ENCODE results near the gene CHURC1. TPM values are rescaled to one million over a fixed set of nuclear protein-coding genes. Genes with fewer than 3 reads are reported as not detected.

Gene CHURC1
- total RNA-seq, 1 experiment from 2014 or later: 52.4 TPM

- H3K27ac Mint-ChIP-seq: no peak overlapping the region; the same call in 1 of the 2 replicates
- CTCF ChIA-PET: interaction anchor here (0.6 to 2.2 kb wide), 18 partner anchors 8 to 495 kb away, joined by 3 to 26 read pairs (median 6); partner anchors contain the start of genes CHURC1, FNTB, GPX2 and RAB15
- no peak for TF ChIP-seq GABPB1 (CRISPR knock-in tag; IDR thresholded peaks at IDR 0.05)
- TF ChIP-seq E2F1 (CRISPR knock-in tag; IDR thresholded peaks at IDR 0.05): no peak
- peak; percentile 10; the same call in 1 of the 2 replicates for TF ChIP-seq CTCF (IDR thresholded peaks at IDR 0.05)
- 0 out of 2 replicates have a peak, but pooled peaks have one; percentile 21 for TF ChIP-seq SMAD3 (CRISPR knock-in tag; IDR thresholded peaks at IDR 0.05; ENCODE audit: borderline replicate concordance)
- peak; percentile 55; the same call in 1 of the 2 replicates for TF ChIP-seq TEAD1 (CRISPR knock-in tag; IDR thresholded peaks at IDR 0.05)
- peaks cover 7% of the 10 kb centered on the region for H3K36me3 Mint-ChIP-seq
- ATAC-seq (peak; percentile 79), DNase-seq (ENCODE audit: low spot score) (peak; percentile 66)
- H3K4me1 Mint-ChIP-seq: peaks cover 40% of the 10 kb centered on the region
- POLR2A ChIA-PET: interaction anchor here (0.6 to 1.3 kb wide), 2 partner anchors 21 to 595 kb away, joined by 4 read pairs; no protein-coding TSS in a partner anchor
- peaks cover 3% of the 10 kb centered on the region; the same call in 1 of the 2 replicates for H3K9me3 Mint-ChIP-seq
- no peaks in the 10 kb centered on the region for H3K27me3 Mint-ChIP-seq (ENCODE audit: low read depth)
- H3K4me3 Mint-ChIP-seq: no peak overlapping the region
These were observed 46.6 kb downstream of the CHURC1 start for GRCh38 chr14:64960762-64961276.

- Mint-ChIP-seq H3K9me3 (peaks cover 3% of the 10 kb centered on the region; the same call in 1 of the 2 replicates), H3K4me3 (no peak overlapping the region), H3K27me3 (ENCODE audit: low read depth) (no peaks in the 10 kb centered on the region), H3K36me3 (peaks cover 18% of the 10 kb centered on the region), H3K27ac (no peak overlapping the region), H3K4me1 (peaks cover 38% of the 10 kb centered on the region)
- ATAC-seq (0 out of 2 replicates have a peak, but pooled peaks have one; percentile 9), DNase-seq (ENCODE audit: low spot score) (no peak)
- TF ChIP-seq SMAD4 (CRISPR knock-in tag; IDR thresholded peaks at IDR 0.05): no peak
- TF ChIP-seq ZNF232 (CRISPR knock-in tag; IDR thresholded peaks at IDR 0.05): no peak
- TF ChIP-seq E2F1 (CRISPR knock-in tag; IDR thresholded peaks at IDR 0.05): no peak
- no peak for TF ChIP-seq ZNF512 (CRISPR knock-in tag; IDR thresholded peaks at IDR 0.05; ENCODE audit: borderline replicate concordance)
- no peak for TF ChIP-seq ZNF263 (CRISPR knock-in tag; IDR thresholded peaks at IDR 0.05; ENCODE audit: low read depth)
- TF ChIP-seq SMAD3 (CRISPR knock-in tag; IDR thresholded peaks at IDR 0.05; ENCODE audit: borderline replicate concordance): no peak
- TF ChIP-seq ZBTB43 (CRISPR knock-in tag; IDR thresholded peaks at IDR 0.05): no peak
- no peak for TF ChIP-seq FOXK1 (CRISPR knock-in tag; IDR thresholded peaks at IDR 0.05)
- TF ChIP-seq FOXJ3 (CRISPR knock-in tag; IDR thresholded peaks at IDR 0.05; ENCODE audit: borderline replicate concordance): no peak
- TF ChIP-seq JUN (CRISPR knock-in tag; IDR thresholded peaks at IDR 0.05): no peak
- no peak for TF ChIP-seq ATF1 (CRISPR knock-in tag; IDR thresholded peaks at IDR 0.05)
- no peak for TF ChIP-seq PRRX2 (CRISPR knock-in tag; IDR thresholded peaks at IDR 0.05)
- no peak for TF ChIP-seq USF1 (CRISPR knock-in tag; IDR thresholded peaks at IDR 0.05)
- no peak for TF ChIP-seq GRHL2 (CRISPR knock-in tag; IDR thresholded peaks at IDR 0.05; ENCODE audit: insufficient replicate concordance, severe bottlenecking)
- POLR2A ChIA-PET: no interaction called here
- CTCF ChIA-PET: interaction anchor here (0.7 to 2.0 kb wide), 7 partner anchors 11 to 182 kb away, joined by 3 to 6 read pairs (median 3); no protein-coding TSS in a partner anchor
These were observed 49.4 kb downstream of the CHURC1 start for GRCh38 chr14:64963611-64964010.
